NCI-H1436 treated with DMSO at 0.1 percent for 48 hours (cell line): ENCODE measurements around the gene C1orf167.

Source experiments
- DNase-seq: peaks from one replicate; lab custom pipeline; 2025; lab: John Stamatoyannopoulos, UW

Gene C1orf167

GRCh38 chr1:11784993-11785769, 23.2 kb downstream of the C1orf167 start:
- DNase-seq: no peak

GRCh38 chr1:11786168-11786567, 24.2 kb downstream of the C1orf167 start:
- DNase-seq: no peak

GRCh38 chr1:11787251-11787803, 25.3 kb downstream of the C1orf167 start:
- DNase-seq: no peak

- DNase-seq: no peak
These were observed 25.9 kb downstream of the C1orf167 start for GRCh38 chr1:11787804-11788436.

- no peak for DNase-seq
These were observed 26.6 kb downstream of the C1orf167 start for GRCh38 chr1:11788549-11789053.

- DNase-seq: no peak
These were observed 27.4 kb downstream of the C1orf167 start for GRCh38 chr1:11789126-11790067.

- no peak for DNase-seq
These were observed 28.3 kb downstream of the C1orf167 start for GRCh38 chr1:11790101-11790879.

- DNase-seq: no peak
These were observed 29.1 kb downstream of the C1orf167 start for GRCh38 chr1:11790880-11791715.

- DNase-seq: no peak
These were observed 30.1 kb downstream of the C1orf167 start for GRCh38 chr1:11792106-11792505.

GRCh38 chr1:11793819-11794218, 31.8 kb downstream of the C1orf167 start:
- DNase-seq: no peak

- no peak for DNase-seq
These were observed 32.6 kb downstream of the C1orf167 start for GRCh38 chr1:11794446-11795237.

- no peak for DNase-seq
These were observed 33.4 kb downstream of the C1orf167 start for GRCh38 chr1:11795238-11795890.

GRCh38 chr1:11796036-11796828, 34.2 kb downstream of the C1orf167 start:
- DNase-seq: no peak

GRCh38 chr1:11797525-11798216, 35.7 kb downstream of the C1orf167 start:
- DNase-seq: no peak

- DNase-seq: no peak
These were observed 37.1 kb downstream of the C1orf167 start for GRCh38 chr1:11799099-11799498.

- DNase-seq: no peak
These were observed 37.9 kb downstream of the C1orf167 start for GRCh38 chr1:11799896-11800295.

- DNase-seq: no peak
These were observed 38.4 kb downstream of the C1orf167 start for GRCh38 chr1:11800391-11800755.
